HG03135 (cell line): ENCODE measurements around the gene ADAM8.
A peak's percentile ranks its signal among the peaks of the same experiment; 100 is the strongest.
"Not testable (repeated sequence)": the region's sequence is repeated elsewhere in the genome, so short reads cannot be mapped to it uniquely, and the experiment has no call there.

Source experiments
- ATAC-seq: cut with Tn5 transposase; IDR thresholded peaks from one replicate; pipeline ENCODE4 v1.9.1; 2021; ENCODE audit warnings: mild to moderate bottlenecking, moderate library complexity; ENCODE audit not compliant: unreplicated experiment

ADAM8 gene

DNA sequence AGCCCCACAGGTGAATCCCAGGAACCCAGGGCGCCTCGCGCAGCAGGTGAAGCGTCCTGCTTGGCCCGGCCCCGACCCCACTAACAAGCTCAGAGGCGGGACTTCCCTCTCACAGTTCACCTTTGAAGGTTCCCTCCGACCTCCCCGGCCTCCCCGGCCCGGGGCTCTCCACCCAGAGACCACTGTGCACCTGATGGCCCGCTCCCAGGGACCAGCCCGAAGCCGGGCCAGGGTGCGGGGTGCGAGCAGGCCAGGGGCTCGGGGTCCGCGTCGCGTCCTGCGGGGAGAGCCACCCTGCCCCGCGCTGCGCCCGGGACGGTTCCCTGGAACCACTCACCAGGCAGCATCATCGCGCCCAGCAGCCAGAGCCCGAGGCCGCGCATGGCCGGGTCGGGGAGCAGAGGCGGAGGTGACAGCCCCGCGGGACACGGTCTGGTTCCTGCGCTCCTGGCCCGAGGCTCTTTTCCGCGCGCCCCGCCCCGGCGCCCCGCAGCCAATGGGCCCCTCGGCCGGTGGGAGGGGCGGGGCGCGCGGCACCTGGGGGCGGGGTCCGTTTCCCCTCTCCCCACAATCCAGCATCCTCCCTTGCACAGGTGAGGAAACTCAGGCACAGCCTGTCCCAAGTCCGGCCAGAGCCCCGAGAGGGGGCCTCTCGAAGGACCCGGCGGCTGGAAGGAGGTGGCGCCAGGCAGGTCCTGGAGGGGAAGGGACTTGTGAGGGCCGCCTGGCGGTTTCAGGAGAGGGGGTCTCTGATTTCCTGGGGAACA is at the start of gene ADAM8:
Gene ADAM8 (minus strand): TSS at position 434 of the 767 bp plus-strand sequence. CDS start 51 bp downstream, at position 383.
- peak; percentile 37 for ATAC-seq

DNA sequence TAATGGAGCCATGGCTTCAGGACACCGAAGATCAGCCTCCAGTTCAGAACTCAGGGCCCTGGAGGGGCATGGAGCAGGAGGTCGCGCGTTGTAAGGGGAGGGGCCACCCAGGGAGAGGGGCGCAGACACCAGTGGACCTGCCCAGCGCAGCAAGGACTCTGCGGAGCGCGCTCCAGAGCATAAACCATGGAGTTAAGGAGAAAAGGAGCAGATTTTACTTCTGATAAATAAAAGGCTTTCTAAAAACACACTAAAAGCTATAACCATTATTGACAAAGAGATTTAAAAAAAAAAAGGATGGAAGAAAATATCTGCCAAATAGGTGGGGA is 49.5 kb upstream of the ADAM8 start:
- no peak for ATAC-seq

DNA sequence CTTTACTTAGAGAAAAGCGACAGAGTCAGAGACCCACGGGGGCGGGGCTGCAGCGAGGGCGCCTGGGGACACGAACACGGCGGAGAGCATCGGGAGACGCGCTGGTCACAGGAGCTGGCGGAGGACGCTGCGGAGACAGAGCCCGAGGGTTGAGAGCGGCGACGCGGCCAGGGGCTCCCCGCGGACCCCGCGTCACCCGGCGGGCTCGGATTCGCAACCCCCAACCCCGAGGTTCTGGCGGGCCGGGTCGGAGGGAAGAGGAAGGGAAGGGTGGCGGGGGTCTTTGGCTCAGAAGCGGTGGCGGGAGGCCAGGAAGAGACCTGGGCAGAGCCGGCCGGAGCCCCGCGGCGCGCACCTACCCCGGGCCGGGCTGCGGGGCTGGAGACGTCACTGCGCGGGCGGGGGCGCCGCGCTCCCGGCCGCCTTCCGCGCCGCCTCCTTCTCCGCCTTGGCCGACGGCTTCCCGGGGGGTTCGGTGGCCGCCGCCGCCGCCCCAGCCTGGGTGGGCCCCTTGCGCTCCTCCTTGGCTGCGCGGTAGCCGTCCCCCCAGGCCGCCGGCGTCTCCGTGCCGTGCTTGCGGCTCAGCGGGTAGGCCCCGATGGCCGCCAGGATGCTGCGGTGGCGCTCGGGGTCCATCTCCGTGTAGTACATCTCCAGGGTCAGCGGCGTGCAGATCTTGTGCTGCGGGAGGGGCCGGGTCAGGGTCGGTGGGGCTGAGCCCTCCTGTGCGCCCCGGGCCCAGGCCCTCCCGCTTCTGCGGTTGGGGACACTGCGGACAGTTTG is 49.0 kb upstream of the ADAM8 start:
- no peak for ATAC-seq

DNA sequence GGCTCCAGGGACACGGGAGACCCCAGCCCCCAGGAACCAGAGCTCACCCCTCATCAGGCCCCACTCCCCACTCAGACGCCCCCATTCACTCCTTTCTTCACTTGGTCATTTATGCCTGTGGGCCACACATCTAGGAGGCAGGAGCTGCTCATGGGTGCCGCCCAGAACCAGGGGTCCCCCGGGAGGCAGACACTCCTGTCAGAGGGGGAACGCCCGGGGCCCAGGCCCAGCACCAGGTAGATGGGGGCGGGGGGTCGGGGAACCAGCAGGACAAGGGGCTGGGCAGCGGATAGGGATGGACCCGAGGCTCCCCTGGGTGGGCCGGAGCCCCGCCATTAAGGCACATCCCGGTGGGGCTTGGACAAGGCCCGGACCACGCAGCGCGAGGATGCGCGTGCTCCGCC is 48.2 kb upstream of the ADAM8 start:
- no peak for ATAC-seq

DNA sequence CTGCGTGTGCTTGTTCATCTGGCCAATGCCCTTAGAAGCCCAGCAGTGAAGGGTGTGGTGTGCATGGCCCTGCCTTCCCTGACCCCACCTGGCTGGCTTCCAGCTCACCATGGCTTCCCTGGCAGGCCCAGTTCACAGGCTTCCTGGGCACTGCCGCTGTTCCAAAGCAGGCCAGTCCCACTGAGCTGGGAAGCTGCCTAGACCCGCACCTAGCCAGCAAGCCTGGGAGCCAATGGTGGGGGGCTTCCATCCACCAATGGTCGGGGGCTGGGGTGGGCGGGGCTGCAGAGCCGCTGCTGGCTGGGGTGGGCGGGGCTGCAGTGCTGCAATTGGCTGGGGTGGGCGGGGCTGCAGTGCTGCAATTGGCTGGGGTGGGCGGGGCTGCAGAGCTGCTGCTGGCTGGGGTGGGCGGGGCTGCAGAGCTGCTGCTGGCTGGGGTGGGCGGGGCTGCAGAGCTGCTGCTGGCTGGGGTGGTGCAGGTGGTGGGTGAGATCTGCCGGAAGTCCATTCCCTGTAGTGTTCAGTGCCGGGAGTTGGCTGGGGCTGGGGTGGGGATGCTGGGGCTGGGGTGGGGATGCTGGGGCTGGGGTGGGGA is 47.6 kb upstream of the ADAM8 start:
- peak; percentile 56 for ATAC-seq

DNA sequence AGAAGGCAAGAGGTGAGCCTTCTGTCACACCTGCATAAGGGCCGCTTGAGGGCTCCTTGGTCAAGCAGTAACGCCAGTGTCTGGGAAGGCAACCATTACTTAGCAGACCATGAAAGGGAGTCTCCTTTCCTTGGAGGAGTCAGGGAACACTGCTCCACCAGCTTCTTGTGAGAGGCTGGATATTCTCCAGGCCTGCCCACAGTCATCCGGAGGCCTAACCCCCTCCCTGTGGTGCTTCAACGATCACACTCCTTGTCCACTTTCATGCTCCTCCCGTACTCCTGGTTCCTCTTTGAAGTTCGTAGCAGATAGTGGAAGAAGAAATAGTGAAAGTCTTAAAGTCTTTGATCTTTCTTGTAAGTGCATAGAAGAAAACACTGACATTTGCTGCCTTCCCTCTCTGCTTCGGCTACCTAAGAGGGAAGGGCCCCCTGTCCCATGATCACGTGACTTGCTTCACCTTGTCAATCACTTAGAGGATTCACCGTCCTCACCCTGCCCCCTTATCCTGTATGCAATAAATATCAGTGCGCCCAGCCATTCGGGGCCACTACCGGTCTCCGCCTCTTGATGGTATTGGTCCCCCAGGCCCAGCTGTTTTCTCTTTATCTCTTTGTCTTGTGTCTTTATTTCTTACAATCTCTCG is 45.5 kb upstream of the ADAM8 start:
- ATAC-seq = not testable (repeated sequence)

DNA sequence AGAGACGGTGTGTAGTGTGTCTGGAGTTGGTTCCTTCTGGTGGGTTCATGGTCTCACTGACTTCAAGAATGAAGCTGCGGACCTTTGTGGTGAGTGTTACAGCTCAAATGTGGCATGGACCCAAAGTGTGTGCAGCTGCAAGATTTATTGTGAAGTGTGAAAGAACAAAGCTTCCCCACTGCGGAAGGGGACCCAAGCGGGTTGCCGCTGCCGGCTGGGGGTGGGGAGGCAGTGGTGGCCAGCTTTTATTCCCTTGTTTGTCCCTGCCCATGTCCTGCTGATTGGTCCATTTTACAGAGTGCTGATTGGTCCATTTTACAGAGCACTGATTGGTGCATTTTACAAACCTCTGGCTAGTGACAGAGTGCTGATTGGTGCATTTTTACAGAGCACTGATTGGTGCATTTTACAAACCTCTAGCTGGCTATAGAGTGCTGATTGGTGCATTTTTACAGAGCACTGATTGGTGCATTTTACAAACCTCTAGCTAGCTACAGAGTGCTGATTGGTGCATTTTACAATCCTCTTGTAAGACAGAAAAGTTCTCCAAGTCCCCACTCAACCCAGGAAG is 44.3 kb upstream of the ADAM8 start:
- not testable (repeated sequence) for ATAC-seq

DNA sequence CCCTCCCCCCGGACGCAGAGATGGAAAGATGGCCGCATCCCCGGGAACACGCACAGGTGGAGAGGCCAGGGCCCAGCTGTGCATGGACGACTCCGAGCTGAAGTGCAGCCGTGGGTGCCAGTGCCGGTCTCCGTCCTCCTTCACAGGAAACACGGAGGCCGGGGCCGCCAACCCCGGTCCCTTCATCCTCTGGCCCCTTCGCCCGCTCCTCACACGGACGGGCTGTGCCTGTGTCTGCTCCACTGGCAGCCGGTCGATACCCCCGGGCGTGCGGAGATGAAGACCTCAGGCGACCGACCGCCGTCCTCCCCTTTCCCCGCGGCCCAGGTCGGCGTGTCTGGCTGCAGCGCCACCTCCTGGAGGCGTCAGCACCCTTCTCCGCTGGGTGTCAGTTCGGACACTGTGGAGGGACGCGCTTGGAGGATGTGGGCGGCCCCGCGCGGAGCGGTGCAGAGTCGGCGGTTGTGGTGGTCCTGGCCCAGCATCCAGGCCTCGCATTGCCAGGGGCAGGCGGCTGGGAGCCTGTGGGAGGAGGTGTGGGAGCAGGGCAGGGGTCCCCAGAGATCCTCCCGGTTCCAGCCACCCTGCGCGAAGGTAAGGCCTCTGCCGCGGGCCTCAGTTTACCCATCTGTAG is 41.9 kb upstream of the ADAM8 start:
- ATAC-seq = peak; percentile 89

DNA sequence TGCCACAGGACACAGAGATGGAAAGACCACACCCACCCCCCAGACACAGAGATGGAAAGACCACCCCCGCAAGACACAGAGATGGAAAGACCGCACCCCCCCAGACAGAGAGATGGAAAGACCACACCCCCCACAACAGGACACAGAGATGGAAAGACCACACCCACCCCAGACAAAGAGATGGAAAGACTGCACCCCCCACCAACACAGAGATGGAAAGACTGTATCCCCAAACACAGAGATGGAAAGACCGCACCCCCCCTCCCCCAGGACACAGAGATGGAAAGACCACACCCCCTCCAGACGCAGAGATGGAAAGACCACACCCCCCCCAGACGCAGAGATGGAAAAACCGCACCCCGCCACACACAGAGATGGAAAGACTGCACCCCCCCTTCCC is 40.1 kb upstream of the ADAM8 start:
- ATAC-seq = no peak

DNA sequence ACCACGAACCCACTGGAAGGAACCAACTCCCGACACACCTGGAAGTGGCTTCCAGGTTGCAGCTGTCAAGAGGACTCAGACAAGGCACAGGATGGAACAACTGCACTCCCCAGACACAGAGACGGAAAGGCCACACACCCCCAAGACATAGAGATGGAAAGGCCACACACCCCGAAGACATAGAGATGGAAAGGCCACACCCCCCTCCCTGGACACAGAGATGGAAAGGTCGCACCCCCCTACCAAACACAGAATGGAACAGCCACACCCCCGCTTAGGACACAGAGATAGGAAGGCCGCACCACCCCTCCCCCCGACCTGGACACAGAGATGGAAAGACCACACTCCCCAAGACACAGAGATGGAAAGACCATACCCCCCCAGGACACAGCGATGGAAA is 39.6 kb upstream of the ADAM8 start:
- ATAC-seq = no peak

DNA sequence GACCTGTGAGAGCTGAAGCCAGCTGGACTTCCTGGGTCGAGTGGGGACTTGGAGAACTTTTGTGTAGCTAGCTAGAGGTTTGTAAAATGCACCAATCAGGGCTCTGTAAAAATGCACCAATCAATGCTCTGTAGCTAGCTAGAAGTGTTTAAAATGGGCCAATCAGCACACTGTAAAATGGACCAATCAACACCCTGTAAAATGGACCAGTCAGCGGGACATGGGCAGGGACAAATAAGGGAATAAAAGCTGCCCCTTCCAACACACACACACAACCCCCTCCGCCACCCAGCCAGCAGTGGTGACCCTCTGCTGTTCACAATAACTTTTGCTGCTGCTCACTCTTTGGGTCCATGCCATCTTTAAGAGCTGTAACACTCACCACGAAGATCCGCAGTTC is 39.2 kb upstream of the ADAM8 start:
- ATAC-seq = no peak

DNA sequence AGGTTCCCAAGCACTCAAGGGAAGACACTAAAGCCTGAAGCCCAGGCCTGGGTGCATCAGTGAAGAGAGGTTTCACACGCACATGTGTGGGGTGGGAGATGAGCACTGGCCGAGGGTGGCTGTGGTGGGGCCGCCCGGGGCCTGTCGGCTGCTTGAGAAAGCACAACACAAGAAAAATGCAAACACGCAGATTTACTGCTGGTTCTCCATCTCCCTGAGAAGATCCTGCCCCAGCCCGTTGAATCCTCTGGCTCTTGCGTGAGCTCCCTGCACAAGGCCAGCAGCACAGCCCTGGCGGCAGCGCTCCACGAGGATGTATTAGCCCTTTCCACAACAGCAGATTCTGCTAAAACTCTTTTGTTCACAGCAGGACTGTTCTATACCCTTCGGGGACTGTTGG is 38.2 kb upstream of the ADAM8 start:
- no peak for ATAC-seq

DNA sequence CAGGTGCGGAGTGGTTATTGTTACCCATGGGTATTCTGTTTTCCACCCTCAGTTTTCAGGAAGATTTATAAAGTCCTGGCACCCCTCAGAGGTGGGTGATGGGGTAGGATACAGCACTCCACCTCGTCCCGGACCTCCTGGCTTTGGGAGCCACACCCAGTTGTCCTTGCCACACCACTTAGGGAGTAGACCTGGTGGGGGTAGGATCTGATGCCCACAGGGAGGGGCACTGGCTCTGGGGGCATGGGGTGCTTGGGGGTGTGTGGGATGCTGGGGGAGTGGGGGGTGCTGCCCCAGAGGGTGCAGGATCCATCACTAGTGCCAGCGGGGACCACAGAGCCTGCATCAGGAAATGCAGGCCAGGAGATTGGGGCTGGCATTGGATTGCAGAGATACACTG is 36.5 kb upstream of the ADAM8 start:
- ATAC-seq = no peak

DNA sequence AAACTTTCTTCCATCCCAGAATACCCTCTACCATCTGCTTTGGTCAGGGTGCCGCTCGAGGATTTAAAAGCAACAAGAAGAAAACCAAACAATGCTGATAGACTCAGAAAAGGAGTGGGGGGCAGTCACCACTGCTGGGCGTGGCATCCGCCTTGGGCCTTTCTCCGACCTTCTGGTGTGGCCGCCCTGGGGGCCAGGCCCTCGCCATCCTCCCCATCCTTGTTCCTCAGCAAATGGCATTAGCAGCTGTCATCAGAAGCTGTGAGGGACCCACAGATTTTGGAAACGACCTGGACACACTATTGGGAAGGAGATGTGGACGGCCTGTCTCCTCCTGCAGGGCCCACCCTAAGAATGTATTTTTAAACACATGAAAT is 36.1 kb upstream of the ADAM8 start:
- no peak for ATAC-seq

DNA sequence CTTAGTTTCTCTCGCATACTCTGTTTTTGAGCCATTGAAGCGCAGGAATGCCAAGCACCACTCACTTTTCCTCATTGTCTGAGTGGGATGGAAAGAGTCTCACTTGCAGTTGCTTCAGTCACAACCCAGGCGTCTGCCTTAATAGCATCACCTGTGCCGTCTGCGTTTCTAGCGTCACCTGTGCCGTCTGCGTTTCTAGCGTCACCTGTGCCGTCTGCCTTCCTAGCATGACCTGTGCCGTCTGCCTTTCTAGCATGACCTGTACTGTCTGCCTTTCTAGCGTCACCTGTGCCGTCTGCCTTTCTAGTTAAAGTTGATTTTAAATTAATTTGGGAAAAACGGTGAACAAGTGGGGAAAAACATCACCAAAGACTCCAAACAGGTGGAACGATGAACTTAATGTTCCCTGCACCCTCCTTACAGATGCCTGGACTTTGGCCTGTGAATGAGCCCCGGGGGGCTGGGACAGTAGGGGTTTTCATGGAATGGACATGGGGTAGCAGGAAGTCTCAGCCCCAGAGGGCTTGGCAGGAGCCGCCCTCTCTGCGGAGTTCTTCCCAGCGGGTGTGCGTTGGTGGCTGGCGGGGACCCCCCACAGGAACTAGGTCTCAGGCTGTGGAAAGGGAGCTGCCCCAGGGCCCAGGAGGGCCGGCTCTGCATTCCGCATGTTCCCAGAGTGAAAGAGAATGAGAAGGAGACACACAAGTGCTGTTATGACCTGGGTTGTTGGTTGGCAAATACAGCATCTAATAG is 35.5 kb upstream of the ADAM8 start:
- no peak for ATAC-seq

DNA sequence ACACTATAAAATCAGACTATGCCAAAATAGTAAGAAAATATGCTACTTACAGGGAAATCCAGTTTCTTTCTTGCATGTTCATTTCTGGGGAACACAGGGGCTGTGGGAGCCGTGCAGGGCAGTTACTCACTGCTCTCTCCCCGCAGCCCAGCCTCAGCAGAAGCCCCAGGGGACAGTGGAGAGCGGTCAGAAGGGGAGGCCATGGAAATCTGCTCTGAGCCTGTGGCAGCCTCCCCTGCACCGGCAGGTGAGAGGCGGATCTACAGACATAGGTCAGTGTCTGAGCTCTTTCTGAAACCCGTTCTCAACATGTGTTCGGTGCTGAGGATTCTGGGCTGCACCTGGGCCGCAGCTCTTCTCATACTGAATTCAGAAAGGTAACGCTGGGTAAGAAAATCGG is 34.9 kb upstream of the ADAM8 start:
- ATAC-seq = no peak

DNA sequence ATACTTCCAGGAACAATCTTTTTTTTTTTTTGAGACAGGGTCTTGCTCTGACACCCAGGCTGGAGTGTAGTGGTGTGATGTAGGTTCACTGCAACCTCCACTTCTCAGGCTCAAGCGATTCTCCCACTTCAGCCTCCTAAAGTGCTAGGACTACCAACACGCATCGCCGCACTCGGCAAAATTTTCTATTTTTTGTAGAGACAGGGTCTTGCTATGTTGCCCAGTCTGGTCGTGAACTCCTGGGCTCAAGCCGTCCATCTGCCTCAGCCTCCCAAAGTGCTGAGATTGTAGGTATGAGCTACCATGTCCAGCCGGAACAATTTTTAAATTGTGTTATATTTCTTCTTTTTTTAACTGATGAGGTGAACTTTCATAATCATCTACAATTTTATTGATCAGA is 34.1 kb upstream of the ADAM8 start:
- no peak for ATAC-seq

DNA sequence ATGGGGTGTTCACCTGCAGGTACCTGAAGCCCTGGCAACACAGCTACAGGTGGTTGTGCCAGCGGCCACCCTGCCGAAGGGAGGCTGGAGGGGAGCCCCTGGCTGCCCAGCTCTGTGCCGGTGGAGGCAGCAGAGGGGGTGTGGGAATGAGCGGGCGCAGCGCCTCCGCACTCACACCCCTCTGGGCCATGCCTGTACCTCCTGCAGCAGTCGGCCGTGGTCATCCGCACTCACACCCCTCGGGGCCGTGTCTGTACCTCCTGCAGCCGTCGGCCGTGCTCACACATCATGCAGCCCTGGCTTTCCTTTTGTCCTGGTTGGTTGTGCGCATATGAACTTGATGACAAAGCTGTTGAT is 33.7 kb upstream of the ADAM8 start:
- no peak for ATAC-seq

DNA sequence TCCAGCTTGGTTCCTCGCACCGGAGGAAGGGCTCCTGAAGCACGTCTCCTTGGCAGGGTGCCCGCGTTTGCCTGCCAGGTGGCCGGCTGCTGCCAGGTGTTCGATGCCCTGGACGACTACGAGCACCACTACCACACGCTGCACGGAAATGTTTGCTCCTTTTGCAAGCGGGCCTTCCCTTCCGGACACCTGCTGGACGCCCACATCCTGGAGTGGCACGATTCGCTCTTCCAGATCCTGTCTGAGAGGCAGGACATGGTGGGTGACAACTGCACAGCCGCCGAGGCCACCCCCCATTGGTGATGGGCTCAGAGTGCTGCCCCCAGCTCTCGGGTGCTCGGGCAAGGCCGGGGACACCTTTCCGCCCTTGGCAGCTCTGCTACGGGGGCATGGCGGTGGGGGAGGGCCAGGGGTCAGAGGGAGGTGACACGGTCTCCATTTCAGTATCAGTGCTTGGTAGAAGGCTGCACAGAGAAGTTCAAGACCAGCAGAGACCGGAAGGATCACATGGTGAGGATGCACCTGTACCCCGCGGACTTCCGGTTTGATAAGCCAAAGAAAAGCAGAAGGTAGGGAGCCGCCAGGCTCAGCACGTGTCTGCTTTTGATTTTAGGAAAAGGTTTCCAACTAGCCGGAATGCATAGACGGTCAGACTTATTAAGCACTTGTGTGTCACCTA is 33.2 kb upstream of the ADAM8 start:
- no peak for ATAC-seq
